GM18526 (cell line): Measurements from ENCODE around the gene TRAF1.

Source experiments
- POLR2A ChIP-seq: IDR thresholded peaks from 3 replicates; pipeline ENCODE4 v1.6.1; 2011; ENCODE audit not compliant: insufficient read length; ENCODE audit errors: extremely low read depth

The TRAF1 gene

DNA sequence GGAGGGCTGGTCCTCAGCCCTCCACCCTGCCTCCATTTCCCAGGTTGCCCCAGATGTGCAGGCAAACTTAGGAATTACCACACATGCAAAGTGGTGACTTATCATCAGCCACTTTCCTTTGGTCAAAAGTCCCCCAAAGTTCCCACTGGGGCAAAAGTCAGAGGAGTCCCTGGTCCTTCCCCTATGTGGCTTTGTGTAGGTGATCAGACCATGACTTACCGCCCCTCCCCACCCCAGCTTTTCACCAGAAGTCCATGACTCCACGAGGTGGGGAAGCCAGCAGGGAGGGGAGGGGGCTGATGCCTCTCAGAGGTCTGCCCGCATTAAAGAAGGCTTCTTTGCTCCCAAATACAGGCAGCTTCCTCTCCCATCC is 5.8 kb downstream of the TRAF1 start:
- peak; percentile 41 for TF ChIP-seq POLR2A

DNA sequence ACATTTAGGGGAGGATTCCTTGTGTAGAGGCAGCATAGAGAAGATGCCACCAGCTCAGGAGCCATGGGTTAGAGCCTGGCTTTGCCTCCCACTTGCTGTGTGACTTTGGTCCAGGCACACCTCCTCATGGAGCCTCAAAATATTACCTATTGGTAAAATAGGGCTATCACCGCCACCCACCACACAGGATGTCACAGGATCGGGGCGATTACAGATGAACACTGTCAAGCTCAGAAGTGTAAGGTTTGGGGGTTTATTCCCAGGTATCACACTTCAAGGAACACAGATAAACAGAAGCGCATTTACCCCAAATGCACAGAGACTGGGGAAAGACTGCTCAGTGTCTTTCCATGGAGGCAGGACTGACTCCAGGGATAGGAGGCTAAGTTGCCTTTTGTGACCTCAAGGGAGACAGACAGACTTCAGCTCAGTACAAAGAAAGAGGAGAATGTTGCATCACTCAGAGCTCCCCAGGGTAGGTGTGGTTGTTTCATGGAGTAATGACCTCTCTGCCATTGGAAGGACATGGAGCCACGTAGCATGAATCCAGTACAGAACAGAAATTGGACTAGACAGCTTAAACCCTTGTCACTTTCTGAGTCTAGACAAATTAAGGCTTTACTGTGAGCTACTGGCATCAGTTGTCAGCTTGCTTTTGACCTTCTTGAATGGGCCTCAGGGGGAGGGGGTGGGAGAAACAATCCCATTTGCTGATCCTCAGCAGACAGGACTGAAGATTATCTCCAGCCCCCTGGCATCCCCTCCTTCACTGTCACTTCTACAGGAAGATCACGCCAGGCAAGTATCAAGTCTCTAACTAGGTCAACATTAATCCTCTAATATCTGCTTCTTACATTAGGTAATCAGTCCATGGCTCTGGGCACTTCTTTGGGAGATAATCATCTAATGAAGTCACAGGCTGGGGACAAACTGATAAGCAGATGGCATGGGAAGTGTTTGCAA is 6.5 kb downstream of the TRAF1 start:
- TF ChIP-seq POLR2A = no peak

DNA sequence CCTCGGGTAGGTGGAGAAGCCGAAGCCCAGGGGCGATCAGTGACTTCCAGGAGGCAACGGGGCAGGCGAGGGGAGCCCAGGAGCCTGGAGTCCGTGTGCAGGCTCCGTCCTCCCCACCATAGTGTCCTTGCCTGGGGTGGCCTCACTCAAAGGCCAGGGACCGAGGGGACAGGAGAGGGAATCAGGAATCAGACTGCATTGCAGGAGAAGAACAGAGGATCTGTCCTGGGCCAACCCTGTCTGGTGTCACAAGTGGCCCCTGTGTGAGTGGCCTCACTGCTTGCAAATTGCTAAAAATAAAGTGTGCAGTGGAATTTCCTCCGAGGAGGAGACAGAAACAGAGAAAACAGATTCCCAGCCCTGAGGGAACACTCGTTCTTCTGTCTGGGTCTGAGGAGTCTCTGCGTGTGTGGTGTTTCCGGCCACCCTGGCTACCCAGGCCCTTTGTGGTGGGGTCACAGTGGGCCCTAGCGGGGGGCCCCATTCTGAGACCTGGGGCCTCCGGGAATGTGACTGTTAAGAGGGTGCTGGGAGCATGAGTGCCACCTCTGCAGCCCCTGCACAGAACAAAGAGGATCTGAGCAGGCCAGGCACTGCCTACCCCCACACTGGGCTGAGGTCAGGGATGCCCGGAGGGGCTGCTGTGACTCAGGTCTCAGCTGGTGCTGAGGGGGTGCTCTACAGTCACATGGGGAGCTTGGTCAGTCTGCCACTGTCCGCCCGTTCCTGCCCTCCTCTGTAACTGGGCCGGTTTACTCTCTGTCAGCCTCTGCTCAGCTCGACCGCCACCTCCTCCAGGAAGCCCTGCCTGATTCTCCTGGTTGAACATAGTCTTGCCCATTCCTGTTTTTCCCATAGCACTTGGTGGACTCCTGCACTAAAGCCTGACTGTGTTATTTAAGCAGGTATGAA is 7.4 kb downstream of the TRAF1 start:
- no peak for TF ChIP-seq POLR2A

DNA sequence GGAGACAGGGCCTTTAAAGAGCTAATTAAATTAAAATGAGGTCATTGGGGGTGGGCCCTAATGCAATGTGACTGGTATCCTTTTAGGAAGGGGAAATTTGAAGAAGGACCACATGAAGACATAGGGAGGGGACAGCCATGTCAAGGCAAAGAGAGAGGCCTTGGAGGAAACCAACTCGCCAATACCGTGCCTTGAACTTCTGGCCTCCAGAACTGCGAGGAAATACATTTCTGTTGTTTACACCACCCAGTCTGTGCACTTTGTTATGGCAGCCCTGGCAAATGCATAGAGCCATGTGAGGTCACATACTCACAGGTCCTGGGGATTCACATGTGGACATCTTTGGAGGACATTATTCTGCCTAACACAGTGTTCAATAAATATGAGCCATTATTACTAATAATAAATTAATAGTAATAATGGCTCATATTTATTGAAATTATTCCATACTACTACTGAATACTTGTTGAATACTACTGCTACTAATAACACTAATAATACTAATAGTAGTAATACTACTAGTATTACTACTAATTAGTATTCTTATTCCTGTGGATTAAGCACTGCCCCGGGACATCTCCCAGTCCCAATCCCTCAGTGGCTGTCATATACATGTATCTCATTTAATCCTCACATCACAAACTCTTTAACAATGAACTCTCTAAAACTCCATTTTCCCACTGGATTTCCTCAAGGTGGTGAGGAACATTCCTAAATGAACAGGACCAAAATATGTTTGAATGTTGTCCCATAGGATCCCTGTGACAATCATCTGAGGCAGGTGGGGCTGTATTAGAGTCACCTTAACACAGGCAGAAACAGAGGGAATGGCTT is 8.4 kb downstream of the TRAF1 start:
- TF ChIP-seq POLR2A = no peak

DNA sequence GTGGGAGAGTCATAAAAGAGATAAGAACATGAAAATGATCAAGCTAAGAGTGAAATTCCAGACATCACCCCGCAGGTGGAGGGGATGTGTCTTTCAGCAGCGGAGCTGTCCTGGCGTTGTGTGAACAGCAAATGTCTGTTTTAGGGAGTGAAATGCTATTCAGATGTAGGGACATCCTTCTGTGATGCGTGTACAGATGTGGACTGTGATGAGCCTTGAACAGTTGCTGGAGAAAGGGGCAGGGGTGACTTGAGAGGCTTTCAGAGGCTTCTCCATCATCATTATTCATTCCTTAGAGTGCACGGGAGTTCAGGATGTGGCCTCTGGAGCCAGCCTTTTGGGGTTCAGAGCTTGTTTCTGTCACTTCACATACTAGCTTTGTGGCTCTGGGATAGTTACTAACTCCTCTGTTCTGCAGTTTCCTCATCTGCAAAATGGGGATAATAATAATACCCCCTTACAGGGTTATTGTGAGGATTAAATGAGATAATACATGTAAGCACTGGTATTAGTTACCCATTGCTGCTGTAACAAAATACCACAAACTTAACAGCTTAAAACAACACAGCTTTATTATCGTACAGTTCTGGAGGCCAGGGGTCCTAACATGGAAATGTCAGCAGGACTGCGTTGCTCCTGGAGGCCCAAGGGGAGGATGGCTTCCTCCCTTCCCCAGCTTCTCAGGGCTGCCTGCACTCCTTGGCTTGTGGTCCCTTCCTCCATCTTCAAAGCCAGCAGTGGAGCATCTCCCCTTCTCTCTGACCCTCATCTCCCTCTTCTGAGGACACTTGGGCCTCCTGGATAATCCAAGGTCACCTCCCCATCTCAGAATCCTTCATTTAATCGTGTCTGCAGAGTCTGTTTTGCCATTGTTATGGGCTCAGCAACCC is 9.4 kb downstream of the TRAF1 start:
- peak; percentile 11 for TF ChIP-seq POLR2A

DNA sequence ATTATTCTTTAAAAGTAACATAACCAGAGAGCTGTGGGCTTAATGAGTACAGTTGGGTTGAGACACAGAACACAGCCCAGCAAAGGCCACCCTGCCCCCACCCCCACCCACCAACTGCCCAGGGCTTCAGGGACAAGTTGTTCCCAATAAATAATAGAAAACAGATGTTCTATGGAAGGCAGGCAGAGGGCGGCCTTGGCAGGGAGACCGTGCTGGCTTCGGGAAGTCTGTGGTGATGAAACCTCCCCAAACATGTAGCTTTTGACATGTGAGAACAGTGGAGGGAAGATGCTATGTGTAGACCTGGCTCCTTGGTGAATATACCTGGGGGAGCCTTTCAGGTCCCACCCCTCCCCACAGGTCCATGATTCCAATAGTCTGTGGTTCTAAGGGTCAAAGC is 10.0 kb downstream of the TRAF1 start:
- TF ChIP-seq POLR2A = no peak

DNA sequence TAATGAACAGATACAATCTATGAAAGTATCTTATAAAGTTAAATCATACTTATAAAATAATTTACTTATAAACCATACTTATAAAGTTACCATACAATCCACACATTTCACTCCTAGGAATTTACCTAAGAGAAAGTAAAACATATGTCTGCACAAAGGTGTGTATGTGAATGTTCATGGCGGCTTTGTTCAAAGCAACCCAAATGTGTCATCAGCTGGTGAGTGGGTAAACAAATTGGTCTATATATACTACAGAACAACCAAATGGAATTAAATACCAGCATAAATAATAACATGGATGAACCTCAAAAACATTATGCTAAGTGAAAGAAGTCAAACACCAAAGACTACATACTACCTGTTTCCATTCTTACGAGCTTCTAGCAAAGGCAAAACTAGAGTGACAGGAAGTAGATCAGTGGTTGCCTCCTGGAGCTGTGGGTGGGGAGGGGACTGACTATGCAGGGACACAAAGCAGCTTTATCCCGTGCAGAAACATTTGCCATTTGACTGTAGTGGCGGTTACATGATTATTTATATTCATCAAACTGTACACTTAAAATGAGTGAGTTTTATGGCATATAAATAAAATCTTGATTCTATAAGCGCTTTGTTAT is 10.6 kb downstream of the TRAF1 start:
- no peak for TF ChIP-seq POLR2A

DNA sequence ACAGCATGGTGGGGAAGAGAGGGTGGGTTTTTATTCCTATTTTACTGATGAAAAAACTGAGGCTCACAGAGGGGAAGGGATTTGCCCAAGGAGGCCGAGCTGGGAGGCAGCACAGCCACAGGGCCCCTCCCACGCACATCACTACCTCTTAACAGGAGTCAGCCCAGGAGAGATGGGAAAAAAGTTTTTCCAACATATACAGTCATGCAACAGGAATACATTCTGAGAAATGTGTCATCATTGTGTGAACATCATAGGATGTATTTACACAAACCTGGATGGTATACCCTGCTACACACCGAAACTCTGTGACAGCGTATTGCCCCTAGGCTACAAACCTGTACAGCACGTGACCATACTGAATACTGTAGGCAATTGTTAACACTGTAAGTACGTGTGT is 11.6 kb downstream of the TRAF1 start:
- no peak for TF ChIP-seq POLR2A

DNA sequence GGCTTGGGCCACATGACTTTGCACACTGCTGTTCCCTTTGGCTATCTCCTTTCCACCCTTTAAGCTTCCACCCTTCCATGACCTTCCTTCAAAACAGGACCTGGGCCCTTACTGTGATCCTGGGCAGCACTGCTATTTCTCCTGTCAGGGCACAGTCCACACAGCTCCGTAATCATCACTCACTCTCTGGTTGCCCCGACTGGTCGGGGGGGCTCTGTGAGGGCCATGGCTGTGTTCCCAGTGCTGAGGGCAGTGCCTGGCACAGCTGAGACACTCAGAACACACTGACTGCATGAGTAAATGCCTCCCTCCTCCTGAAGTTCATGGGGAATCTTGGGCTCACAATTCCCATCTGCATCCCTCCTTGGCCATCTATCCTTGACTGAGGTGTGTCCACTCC is 12.2 kb downstream of the TRAF1 start:
- no peak for TF ChIP-seq POLR2A

DNA sequence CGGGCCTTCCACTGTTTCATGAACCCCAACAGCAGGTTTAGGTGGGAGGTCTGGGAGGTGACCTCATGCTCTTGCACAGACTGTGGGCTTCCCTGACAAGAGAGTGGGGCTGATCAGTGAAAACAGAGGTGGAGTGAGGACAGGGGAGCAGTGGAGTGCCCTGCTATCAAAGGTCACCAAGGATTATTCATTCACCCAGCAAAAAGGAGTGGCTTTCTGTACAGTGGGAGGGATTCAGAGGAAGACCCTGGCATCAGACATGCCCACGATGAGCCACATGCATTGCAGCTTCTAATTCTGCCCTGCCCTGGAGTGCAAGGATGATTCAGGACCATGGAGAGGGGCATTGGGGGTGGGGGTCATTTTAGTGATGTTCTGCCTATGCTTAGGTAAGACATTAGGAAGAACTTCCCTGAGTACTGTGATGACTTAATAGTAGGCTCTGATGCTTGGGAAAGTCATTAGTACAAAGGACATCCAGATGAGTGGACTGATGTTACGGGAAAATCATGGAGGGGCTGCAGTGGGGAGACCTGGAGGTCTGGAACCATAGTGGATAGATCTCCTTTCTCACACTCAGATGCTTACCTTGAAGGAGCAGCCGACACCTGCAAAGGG is 12.8 kb downstream of the TRAF1 start:
- TF ChIP-seq POLR2A = no peak

DNA sequence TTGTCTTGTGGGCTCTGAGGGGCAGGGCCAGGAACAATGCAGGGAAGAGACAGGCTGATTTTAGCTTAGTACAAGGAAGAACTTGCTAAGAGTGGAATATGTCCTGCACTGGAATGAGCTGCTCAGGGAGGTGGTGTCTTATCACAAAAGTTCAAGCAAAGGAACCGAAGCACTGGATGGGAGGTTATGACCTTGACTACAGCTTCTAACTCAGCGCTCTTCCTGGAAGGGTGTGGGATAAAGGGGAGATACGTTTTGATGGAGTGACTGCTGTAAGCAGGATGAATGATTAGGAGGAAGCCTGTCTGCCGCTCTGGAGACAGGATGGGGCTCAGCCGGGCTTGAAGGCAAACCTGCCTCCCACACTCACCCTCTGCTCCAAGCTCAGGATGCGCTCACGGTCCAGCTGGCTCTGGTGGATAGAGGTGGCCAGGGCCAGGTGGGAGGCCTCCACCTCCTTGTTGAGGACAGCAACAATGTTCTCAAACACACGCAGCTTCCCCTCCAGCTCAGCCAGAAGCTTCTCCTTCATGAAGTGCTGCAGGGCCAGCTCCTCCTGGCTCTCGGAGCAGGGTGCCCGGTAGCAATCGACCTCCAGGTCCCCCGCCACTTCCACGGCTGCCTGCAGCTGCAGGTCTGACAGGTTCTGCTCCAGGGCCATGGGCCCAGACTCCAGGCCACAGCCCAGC is 13.5 kb downstream of the TRAF1 start:
- no peak for TF ChIP-seq POLR2A

DNA sequence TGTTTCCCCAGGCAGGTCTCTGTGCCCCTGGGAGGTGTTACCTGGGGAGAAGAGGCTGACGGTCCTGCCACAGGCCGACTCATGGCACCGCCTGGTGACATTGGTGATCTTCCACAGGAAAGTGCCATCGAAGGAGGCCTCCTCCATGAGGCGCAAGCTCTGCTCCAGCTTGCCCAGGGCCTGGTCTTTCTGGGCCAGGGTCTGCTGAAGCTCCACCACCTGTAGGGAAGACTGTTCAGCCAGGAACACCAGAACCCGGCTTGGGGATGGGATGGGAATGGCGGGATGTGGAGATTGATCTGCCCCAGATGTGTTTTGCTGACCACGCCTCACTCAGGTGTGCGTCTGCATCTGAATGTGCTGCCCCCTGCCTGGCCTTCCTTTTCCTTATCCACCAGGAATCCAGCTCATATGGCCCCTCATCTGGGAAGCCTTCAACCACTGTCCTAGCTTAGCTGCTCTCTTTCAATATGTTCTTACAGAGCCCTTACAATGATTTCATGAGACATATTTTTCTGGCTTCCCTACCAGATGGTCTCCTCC is 15.2 kb downstream of the TRAF1 start:
- TF ChIP-seq POLR2A = no peak
